HG03457 (cell line): Measurements from ENCODE around the gene REST.
"Not testable (repeated sequence)": the region's sequence is repeated elsewhere in the genome, so short reads cannot be mapped to it uniquely, and the experiment has no call there.

Experiments used
- ATAC-seq: cut with Tn5 transposase; IDR thresholded peaks from one replicate; pipeline ENCODE4 v1.9.1; 2021; ENCODE audit warnings: moderate number of reproducible peaks; ENCODE audit not compliant: unreplicated experiment

REST gene, protein sequence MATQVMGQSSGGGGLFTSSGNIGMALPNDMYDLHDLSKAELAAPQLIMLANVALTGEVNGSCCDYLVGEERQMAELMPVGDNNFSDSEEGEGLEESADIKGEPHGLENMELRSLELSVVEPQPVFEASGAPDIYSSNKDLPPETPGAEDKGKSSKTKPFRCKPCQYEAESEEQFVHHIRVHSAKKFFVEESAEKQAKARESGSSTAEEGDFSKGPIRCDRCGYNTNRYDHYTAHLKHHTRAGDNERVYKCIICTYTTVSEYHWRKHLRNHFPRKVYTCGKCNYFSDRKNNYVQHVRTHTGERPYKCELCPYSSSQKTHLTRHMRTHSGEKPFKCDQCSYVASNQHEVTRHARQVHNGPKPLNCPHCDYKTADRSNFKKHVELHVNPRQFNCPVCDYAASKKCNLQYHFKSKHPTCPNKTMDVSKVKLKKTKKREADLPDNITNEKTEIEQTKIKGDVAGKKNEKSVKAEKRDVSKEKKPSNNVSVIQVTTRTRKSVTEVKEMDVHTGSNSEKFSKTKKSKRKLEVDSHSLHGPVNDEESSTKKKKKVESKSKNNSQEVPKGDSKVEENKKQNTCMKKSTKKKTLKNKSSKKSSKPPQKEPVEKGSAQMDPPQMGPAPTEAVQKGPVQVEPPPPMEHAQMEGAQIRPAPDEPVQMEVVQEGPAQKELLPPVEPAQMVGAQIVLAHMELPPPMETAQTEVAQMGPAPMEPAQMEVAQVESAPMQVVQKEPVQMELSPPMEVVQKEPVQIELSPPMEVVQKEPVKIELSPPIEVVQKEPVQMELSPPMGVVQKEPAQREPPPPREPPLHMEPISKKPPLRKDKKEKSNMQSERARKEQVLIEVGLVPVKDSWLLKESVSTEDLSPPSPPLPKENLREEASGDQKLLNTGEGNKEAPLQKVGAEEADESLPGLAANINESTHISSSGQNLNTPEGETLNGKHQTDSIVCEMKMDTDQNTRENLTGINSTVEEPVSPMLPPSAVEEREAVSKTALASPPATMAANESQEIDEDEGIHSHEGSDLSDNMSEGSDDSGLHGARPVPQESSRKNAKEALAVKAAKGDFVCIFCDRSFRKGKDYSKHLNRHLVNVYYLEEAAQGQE

DNA sequence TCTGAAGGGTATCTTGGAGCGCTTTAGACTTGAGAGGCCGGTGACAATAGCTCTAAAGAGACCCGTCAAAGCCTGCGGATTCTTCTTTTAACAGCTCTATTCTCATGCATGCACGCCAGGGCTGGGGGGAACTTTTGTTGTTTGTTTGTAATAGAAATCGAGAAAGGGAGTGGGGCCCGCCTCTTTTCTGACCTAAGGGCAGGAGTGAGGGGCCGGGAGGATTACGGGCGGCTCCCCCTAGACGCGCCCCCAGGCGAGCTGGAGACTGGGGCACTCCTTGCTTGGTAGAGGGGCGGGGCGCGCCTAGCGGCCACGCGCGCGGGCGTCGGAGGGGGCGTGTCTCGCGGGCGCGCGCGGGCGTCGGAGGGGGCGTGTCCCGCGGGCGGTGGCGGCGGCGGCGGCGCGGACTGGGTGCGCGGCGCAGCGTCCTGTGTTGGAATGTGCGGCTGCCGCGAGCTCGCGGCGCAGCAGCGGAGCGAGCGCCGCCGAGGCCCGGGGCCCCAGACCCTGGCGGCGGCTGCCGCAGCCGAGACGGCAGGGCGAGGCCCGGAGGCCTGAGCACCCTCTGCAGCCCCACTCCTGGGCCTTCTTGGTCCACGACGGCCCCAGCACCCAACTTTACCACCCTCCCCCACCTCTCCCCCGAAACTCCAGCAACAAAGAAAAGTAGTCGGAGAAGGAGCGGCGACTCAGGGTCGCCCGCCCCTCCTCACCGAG is at the start of gene REST:
TSS of gene REST (plus strand) at position 412 of the 717 bp plus-strand sequence. CDS start 2,739 bp downstream, outside the sequence.
- peak; percentile 42 for ATAC-seq

DNA sequence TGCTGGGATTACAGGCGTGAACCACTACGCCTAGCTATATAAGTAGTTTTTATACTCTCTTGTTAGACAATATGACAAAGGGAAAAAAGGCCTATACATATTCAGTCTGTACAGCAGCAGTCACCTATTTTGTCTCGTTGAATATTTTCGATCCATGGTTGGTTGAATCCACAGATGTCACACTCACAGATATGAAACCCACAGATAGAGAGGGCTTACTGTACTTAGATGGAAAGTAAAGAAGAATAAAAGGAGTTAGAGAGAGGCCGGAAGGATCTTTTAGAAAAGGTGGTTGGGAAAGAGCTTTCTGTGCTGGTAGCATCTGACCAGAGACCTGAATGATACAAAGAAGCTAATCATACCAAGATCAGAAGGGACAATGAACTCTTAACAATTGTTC is 47.9 kb upstream of the REST start:
- ATAC-seq, result peak; percentile 70

DNA sequence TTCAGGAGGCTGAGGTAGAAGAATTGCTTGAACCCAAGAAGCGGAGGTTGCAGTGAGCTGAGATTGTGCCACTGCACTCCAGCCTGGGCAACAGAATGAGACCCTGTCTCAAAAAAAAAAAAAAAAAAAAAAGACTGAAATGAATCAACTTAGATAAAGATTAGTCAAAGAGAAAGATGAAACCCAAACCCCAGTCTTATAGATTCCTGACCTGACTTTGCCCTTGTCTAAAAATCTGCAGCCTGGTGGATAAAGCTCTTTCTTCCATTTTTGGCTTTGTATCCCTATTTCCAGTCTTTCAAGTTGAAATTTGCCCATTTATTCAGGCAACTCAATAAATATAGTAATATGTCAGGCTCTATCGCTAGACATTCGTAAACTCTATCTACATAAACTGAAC is 46.9 kb upstream of the REST start:
- ATAC-seq, result no peak

DNA sequence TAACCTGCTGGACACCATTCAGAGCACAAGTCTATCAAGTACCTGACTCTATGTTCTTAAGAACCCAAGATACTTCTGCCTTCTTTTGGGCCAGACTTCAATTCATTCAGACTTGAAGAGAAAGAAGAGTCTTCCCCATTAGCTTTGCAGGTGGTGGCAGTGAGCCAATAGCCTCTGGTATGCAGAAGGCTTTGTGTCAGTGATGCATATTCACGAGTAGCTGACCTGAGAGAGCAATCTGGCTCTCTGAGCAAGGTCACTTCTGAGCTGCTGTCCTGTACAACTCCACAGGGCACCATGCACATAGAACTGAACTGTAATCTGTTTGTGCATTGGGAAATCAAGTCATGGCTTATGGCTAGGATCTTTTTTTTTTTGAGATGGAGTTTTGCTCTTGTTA is 46.3 kb upstream of the REST start:
- no peak for ATAC-seq

DNA sequence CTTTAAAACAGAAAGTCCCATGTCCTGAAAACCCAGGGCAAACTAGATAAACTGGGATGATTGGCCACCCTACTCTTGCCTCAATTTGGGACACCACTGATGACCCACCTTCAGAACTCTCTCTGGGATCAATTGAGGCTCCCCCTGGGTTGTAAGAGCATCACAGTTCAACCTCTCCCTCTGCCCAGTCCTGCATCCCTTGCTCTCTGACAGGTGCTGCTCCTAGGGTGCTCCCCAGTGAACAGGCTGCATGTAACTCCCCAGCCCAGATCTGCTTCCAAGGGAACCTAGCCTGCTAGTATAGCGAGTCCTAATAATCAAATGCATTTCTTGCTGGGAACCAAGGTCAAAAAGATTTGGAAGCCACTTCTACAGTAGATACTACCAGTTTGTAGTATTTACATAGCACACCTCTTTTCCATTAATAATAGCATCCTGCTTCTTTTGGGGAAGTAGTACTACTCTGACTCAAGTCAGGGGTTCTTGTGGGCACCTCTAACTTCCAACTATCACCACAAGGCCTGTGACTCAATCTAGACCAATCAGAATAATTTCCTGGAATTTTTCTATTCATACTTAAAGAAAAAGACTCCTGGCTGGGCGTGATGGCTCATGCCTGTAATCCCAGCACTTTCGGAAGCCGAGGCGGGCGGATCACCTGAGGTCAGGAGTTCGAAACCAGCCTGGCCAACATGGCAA is 44.1 kb upstream of the REST start:
- no peak for ATAC-seq

DNA sequence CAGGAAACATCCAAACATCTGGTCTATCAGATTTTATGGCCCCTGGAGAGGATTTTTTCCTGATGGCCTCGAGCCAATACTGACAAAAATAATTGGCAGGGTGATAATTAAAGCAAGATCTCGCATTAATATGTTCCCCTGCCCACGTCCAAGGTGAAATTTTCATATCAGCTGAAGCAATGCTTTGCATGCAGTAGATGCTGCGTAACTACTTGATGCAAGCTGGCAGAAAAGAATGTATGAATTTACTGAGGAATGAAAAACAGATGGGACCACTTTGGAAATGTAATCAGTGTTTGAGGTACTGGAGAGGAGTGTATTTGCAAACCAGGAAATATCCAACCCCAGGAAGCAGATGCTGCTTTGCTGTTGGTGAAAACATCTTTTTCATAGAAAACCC is 36.8 kb upstream of the REST start:
- no peak for ATAC-seq

DNA sequence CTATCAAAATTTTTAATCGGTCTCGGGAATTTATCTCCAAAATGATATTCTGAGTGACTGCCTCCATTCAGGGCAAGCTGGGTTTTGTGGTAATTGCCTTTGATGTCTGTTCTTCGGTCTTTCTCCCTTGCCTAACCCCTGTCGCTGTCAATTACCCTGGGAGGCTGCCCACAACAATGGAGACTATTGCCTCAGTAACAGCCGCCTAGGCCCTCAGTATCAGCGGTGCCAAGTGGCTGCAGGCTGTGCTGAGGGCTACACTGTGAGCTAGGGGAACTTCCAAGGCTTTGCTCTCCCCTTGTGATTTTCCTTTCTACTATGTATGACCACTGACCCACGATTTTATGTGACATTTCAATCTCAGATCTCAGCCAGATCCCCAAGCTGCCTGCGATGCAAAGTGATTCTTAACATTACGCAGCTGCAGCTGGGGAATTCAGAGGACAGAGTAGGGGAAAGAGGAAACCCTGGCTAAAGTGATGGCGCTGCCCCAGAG is 36.3 kb upstream of the REST start:
- ATAC-seq, result no peak

DNA sequence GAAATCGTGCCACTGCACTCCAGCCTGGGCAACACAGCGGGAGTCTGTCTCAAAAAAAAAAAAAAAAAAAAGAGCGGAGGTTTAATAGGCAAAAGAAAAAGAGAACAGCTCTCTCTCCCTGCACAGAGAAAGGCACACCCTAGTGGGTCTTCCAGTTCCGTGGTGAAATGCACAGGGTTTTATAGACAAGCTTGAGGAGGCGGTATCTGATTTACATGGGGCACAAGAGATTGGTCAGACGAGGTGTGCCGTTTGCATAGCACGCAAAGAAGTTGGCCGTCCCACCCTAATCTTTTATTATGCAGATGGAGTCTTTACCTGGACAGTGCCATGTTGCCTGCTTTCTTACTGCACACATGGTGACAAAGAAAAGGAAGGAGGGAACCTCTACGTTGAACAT is 33.5 kb upstream of the REST start:
- no peak for ATAC-seq

DNA sequence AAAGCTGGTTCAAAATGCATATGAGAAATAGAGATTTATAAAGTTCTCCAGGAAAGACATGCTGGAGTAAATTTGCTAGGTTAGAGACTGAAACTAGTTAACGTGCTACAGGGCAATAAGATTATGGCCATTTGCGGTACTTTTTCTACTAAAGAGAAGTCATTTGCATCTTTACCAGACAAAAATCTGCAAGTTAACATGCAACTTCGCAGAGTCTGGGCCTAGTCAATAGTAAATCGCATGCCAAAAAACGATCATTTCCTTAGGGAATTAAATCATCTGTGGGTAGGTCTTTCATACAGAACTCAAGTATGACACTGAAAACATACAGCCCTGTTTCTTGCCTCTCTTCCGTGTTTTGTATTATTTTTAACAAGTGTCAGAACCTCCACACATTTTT is 32.8 kb upstream of the REST start:
- no peak for ATAC-seq

DNA sequence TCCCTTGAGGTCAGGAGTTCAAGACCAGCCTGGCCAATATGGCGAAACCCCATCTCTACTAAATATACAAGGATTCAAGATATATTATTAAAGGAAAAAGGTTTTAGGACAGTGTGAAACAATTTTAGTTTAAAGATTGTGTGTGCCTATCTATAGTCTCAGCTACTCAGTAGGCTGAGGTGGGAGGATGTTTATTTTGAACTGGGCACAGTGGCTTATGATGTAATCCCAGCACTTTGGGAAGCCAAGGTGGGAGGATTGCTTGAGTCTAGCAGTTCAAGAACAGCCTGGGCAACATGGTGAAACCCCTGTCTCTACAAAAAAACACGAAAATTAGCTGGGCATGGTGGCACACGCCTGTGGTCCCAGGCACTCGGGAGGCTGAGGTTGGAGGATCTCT is 31.4 kb upstream of the REST start:
- no peak for ATAC-seq

DNA sequence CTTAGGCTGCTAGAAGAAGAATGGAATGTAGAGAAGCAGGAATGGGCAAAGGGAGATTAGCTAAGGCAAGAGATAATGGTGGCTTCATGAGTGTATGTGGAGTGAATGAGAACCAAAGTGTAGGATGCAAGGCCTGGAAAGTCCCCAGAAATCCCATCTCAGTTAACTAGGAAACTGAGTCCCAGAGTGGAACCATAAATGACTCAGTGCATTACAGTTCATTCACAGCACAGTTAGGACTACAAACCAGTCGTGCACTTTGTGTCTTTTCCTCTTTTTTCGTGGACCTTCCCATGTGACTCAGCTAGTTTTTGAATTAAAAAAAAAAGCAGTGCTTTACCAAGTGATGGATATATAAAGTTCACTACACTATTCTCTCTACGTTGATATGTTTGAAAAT is 27.7 kb upstream of the REST start:
- no peak for ATAC-seq

DNA sequence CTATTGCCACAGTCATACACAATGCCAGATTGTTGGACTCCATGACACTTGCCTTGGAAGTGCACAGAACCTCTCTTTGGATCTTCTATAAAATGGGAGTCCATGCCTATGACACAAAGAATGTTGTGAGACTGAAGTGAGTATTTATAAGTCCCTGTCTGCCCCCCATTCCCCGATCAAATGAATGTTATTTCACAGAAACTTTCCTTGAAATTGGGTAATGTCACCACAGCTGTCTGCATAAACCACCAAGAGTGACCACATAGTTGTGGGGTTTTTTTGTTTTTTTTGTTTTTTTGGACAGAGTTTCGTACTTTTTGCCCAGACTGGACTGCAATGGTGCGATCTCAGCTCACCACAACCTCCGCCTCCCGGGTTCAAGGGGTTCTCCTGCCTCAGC is 27.1 kb upstream of the REST start:
- no peak for ATAC-seq

DNA sequence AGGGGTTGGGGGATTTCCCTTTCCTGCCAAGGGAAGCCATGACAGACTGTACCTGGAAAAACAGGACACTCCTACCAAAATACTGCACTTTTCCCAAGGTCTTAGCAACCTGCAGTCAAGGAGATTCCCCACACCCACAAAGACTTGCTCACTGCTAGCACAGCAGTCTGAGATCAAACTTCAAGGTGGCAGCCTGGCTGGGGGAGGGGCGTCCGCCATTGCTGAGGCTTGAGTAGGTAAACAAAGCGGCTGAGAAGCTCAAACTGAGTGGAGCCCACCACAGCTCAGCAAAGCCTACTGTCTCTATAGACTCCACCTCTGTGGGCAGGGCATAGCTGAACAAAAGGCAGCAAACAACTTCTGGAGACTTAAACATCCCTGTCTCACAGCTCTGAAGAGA is 23.2 kb upstream of the REST start:
- ATAC-seq, result not testable (repeated sequence)

DNA sequence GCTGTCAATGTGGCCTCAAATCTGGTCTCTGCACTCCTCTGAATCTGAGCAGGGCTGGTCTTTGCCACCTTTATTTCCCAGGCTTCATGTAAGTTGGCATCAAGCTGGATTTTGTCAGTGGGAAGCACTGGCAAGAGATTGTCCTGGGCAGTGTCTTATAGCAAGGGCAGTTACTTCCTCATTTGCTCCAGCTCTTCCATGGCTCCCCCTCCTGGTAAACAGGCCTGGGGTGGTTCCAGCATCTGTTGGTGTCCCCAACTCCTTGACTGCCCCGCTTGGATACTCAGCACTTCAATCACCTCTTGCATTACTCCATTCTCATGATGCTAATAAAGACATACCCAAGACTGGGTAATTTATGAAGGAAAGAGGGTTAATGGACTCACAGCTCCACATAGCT is 15.0 kb upstream of the REST start:
- no peak for ATAC-seq

DNA sequence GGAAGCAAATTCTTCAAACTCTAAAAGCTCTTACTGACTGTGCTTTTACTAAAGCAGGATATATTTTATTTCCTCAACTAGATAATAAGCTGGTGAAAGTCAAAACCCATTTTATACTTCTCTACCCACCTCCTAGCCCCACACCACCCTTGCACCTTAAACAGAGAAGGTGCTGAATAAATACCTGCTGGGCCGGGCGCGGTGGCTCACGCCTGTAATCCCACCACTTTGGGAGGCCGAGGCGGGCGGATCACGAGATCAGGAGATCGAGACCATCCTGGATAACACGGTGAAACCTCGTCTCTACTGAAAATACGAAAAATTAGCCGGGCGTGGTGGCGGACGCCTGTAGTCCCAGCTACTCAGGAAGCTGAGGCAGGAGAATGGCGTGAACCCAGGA is 9.9 kb upstream of the REST start:
- not testable (repeated sequence) for ATAC-seq

DNA sequence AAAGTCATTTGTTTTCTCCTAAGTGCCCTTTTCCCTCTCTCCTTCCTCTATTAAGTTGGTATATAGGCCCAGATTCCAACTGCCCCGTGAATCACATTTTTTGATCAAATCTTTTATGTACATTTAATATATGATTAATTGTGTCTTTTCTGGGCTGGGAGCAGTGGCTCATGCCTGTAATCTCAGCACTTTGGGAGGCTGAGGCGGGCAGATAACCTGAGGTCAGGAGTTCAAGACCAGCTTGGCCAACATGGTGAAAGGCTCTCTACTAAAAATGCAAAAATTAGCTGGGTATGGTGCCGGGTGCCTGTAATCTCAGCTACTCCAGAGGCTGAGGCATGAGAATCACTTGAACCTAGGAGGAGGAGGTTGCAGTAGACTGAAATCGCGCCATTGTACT is 7.5 kb upstream of the REST start:
- not testable (repeated sequence) for ATAC-seq

DNA sequence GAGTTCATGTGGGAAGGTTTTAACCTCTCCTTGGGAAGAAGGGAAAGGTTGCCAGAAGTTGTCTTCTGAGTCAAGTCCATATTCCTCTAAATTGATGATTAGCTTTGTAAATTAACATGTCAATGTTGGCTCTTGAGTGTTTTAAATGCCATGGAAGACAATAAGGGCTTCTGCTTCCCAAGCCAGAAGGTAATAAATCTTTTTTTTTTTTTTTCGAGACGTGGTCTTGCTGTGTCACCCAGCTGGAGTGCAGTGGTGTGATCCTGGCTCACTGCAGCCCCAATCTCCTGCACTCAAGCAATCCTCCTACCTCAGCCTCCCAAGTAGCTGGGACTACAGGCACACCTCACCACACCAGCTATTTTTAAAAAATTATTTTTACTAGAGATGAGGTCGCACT is 5.0 kb upstream of the REST start:
- ATAC-seq, result no peak

DNA sequence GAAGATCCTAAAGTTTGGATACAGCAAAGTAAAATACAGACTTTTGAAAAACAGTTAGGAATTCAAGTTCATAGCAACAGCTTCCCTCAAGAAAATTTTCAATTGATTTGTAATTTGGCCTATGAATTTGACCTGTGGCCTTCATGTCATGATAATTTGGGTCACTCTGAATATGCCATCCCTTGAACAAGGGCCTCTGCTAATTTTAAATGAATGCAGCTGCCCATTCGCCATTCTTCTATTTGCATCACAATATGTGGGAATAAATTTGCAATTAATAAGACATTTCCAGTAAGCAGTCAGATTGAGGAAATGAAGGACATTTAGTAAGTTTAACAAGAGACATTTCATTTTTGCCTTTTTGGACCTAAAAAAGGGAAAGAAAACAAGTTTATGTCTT is 1.9 kb upstream of the REST start:
- ATAC-seq, result no peak

DNA sequence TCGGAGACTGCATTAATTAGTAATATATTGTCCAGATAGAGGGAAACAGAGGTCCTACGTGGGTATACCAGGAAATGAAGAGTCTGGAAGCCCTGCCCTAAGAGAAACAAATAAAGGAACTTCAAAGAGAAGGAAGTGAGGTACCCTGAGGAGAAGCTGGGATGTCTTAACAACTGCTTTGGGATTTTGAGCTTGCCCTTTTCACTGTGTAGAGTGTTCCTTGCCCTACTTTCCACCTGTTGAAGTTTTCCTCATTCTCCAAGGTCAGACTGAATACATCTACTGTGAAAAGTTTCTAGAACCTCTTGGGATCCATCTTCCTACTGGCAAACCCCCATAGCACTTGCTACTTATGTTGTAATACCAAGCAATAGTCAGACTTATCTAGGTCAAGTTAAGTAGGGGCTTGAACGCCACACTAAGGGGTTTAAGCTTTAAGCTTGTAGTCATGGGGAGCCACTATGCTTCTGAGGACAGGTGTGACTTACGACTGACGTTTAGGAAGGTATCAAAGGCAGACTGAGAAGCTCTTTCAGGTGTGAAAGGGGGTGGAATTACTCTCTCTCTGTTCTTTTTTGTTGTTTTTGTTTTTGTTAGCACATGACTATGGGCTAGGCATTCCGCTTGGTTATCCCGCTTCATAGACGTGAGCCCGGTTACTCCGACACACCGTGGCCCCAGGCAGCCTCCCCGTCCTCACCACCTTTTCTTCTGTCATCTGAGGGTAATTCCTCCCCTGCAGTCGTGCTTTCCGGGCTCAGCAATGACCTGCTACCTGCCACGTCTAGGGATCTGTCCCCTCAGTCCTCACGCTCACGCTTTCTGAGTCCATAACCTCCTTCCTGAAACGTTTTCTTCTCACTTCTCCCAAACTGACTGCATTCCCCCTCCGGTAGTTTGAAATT is 959 bp upstream of the REST start:
- no peak for ATAC-seq
